Measurements from ENCODE around the gene NSD2. TPM values are rescaled to one million over a fixed set of nuclear protein-coding genes. Genes with fewer than 3 reads are reported as not detected.
A peak's percentile ranks its signal among the peaks of the same experiment; 100 is the strongest.

Gene NSD2
- total and polyA plus RNA-seq, 2 donors (not counting 1 experiment from before 2014, with no cell fraction given), result 26.6 to 68.4 TPM

DNA sequence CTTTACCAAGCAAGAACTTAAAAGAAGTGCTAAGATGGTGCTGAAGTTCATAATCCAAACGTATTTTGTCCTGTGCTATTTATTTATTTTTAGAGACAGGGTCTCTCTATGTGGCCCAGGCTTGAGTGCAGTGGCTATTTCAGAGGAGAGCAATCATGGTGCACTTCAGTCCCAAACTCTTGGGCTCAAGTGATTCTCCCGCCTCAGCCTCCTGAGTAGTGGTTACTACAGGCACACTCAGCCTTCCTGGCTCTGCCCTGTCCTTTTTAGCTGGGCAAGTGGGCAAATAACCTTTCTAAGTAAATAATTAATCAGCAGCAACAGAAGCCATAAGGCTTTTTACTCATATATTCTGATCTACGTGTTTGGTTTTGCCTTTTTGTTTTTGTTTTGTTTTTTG is 2.6 kb downstream of the NSD2 start:
- DNase-seq (ENCODE audit: low read depth in 2 of 2), result no peak
- Histone ChIP-seq H3K36me3 (ENCODE audit: control insufficient read depth, insufficient read depth, low read length) (no peaks in the 10 kb centered on the region), H3K79me2 (ENCODE audit: control insufficient read depth, insufficient read depth, low read length) (peaks cover 68% of the 10 kb centered on the region), H3K9ac (ENCODE audit: insufficient read depth, low read length) (no peak overlapping the region), H3K4me1 (ENCODE audit: control insufficient read depth, extremely low read depth, insufficient read depth, low read length) (peaks cover 5% of the 10 kb centered on the region), H3K9me3 (ENCODE audit: control insufficient read depth, insufficient read depth, low read depth, low read length) (no peaks in the 10 kb centered on the region), H4K20me1 (ENCODE audit: control insufficient read depth, extremely low read depth, insufficient read depth, low read length) (no peaks in the 10 kb centered on the region), H3K4me2 (ENCODE audit: extremely low read depth, insufficient read depth, low read length) (peak overlapping the region; percentile 82), H3K27ac (ENCODE audit: insufficient read depth, low read length) (peak overlapping the region; percentile 86), H3K4me3 (replicated peaks in 1 of 4; ENCODE audit: control extremely low read depth in 1 of 4, insufficient read depth in 1 of 4, low read depth in 3 of 4, low read length in 4 of 4) (peak overlapping the region in 1 of 4 experiments; percentile 76), H3K27me3 (ENCODE audit: control insufficient read depth, insufficient read depth, low read length) (no peaks in the 10 kb centered on the region), H2AFZ (ENCODE audit: low read length) (no peak overlapping the region)
- TF ChIP-seq, protein P1, sequence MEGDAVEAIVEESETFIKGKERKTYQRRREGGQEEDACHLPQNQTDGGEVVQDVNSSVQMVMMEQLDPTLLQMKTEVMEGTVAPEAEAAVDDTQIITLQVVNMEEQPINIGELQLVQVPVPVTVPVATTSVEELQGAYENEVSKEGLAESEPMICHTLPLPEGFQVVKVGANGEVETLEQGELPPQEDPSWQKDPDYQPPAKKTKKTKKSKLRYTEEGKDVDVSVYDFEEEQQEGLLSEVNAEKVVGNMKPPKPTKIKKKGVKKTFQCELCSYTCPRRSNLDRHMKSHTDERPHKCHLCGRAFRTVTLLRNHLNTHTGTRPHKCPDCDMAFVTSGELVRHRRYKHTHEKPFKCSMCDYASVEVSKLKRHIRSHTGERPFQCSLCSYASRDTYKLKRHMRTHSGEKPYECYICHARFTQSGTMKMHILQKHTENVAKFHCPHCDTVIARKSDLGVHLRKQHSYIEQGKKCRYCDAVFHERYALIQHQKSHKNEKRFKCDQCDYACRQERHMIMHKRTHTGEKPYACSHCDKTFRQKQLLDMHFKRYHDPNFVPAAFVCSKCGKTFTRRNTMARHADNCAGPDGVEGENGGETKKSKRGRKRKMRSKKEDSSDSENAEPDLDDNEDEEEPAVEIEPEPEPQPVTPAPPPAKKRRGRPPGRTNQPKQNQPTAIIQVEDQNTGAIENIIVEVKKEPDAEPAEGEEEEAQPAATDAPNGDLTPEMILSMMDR (conservative IDR thresholded peaks at IDR 0.05 in 1 of 2, IDR thresholded peaks at IDR 0.05 in 1 of 2; ENCODE audit: low read depth in 1 of 2, low read length in 2 of 2), result no peak
- no peak for TF ChIP-seq EZH2 (IDR thresholded peaks at IDR 0.05; ENCODE audit: low read length, missing control alignments)

DNA sequence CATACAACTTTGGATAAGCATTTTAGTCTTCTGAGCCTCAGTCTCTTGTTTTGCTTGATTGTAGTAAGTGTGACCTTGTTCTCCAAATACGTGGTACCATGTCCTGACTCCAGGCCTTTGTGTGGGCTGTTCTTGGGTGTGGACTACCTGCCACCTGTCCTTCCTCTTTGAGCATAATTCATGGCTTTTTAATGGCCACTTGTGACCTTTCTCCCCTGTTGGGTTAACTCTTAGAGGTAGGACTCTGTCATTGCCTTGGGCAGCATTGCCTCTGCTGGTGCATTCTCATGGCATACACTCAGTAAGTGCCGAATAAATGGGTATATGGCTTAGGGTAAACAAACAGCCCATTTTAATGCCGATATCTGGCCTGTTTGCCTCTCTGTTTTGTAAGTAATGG is 3.0 kb downstream of the NSD2 start:
- Histone ChIP-seq H3K79me2 (ENCODE audit: control insufficient read depth, insufficient read depth, low read length) (peaks cover 70% of the 10 kb centered on the region), H3K9ac (ENCODE audit: insufficient read depth, low read length) (no peak overlapping the region), H3K27ac (ENCODE audit: insufficient read depth, low read length) (no peak overlapping the region), H3K9me3 (ENCODE audit: control insufficient read depth, insufficient read depth, low read depth, low read length) (no peaks in the 10 kb centered on the region), H4K20me1 (ENCODE audit: control insufficient read depth, extremely low read depth, insufficient read depth, low read length) (no peaks in the 10 kb centered on the region), H3K4me3 (replicated peaks in 1 of 4; ENCODE audit: control extremely low read depth in 1 of 4, insufficient read depth in 1 of 4, low read depth in 3 of 4, low read length in 4 of 4) (no peak overlapping the region), H2AFZ (ENCODE audit: low read length) (no peak overlapping the region), H3K36me3 (ENCODE audit: control insufficient read depth, insufficient read depth, low read length) (no peaks in the 10 kb centered on the region), H3K4me1 (ENCODE audit: control insufficient read depth, extremely low read depth, insufficient read depth, low read length) (peaks cover 5% of the 10 kb centered on the region), H3K27me3 (ENCODE audit: control insufficient read depth, insufficient read depth, low read length) (no peaks in the 10 kb centered on the region), H3K4me2 (ENCODE audit: extremely low read depth, insufficient read depth, low read length) (peak overlapping the region; percentile 25)
- TF ChIP-seq EZH2 (IDR thresholded peaks at IDR 0.05; ENCODE audit: low read length, missing control alignments), result no peak
- TF ChIP-seq, protein P1 (conservative IDR thresholded peaks at IDR 0.05 in 1 of 2, IDR thresholded peaks at IDR 0.05 in 1 of 2; ENCODE audit: low read depth in 1 of 2, low read length in 2 of 2), result no peak
- DNase-seq (ENCODE audit: low read depth in 2 of 2), result no peak

DNA sequence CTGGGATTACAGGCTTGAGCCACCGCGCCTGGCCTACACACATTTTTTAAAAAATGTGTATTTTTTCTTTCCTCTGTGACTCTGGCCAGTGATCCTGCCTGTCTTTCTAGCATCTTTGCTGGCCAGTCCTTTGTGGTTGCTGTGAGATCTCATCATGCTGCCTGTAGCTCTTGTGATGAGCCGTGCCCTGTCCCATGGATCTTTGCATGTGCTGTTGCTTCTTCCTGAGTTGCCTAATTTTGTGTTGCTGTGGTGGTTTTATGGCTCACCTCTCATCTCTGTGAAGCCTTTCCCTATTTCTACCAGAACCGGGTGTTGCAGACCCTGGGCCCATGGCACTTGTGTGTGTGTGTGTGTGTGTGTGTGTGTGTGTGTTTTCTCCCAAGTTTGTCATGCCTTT is 8.3 kb downstream of the NSD2 start:
- Histone ChIP-seq H3K4me3 (replicated peaks in 1 of 4; ENCODE audit: control extremely low read depth in 1 of 4, insufficient read depth in 1 of 4, low read depth in 3 of 4, low read length in 4 of 4) (no peak overlapping the region), H4K20me1 (ENCODE audit: control insufficient read depth, extremely low read depth, insufficient read depth, low read length) (no peaks in the 10 kb centered on the region), H3K9me3 (ENCODE audit: control insufficient read depth, insufficient read depth, low read depth, low read length) (no peaks in the 10 kb centered on the region), H3K4me1 (ENCODE audit: control insufficient read depth, extremely low read depth, insufficient read depth, low read length) (no peaks in the 10 kb centered on the region), H3K27ac (ENCODE audit: insufficient read depth, low read length) (no peak overlapping the region), H3K36me3 (ENCODE audit: control insufficient read depth, insufficient read depth, low read length) (no peaks in the 10 kb centered on the region), H3K27me3 (ENCODE audit: control insufficient read depth, insufficient read depth, low read length) (no peaks in the 10 kb centered on the region), H3K79me2 (ENCODE audit: control insufficient read depth, insufficient read depth, low read length) (peaks cover 95% of the 10 kb centered on the region), H2AFZ (ENCODE audit: low read length) (no peak overlapping the region), H3K4me2 (ENCODE audit: extremely low read depth, insufficient read depth, low read length) (no peak overlapping the region), H3K9ac (ENCODE audit: insufficient read depth, low read length) (no peak overlapping the region)
- TF ChIP-seq EZH2 (IDR thresholded peaks at IDR 0.05; ENCODE audit: low read length, missing control alignments), result no peak
- TF ChIP-seq, protein P1 (conservative IDR thresholded peaks at IDR 0.05 in 1 of 2, IDR thresholded peaks at IDR 0.05 in 1 of 2; ENCODE audit: low read depth in 1 of 2, low read length in 2 of 2), result no peak
- DNase-seq (ENCODE audit: low read depth in 2 of 2), result no peak

Measured in fibroblast of lung (primary cell).